ENCODE data around the gene GLB1L3.

GRCh38 chr11:134289789-134290188, 13.6 kb downstream of the GLB1L3 start:
- TF ChIP-seq CTCF (IDR thresholded peaks at IDR 0.05; ENCODE audit: insufficient read depth, low read length) (no peak), REST (IDR thresholded peaks at IDR 0.05; ENCODE audit: insufficient replicate concordance, low read depth) (no peak), SPI1 (IDR thresholded peaks at IDR 0.05; ENCODE audit: borderline replicate concordance, low read depth) (no peak), POLR2AphosphoS5 (IDR thresholded peaks at IDR 0.05; ENCODE audit: low read depth) (no peak)

Data from HL-60 (cell line).